Middle frontal gyrus (tissue), 1 donor: Measurements from ENCODE around the gene SLC1A6.
"Not testable (repeated sequence)": the region's sequence is repeated elsewhere in the genome, so short reads cannot be mapped to it uniquely, and the experiment has no call there.

Source experiments
- DNase-seq: peaks from one replicate; pipeline ENCODE4 v3.0.0-alpha.2; 2015; ENCODE audit warnings: low spot score; ENCODE audit errors: extremely low spot score

The SLC1A6 gene

GRCh38 chr19:14957464-14957863 lies 22.2 kb downstream of the SLC1A6 start:
- DNase-seq = no peak

- DNase-seq = no peak
These were observed 25.5 kb downstream of the SLC1A6 start for GRCh38 chr19:14954071-14954655.

- DNase-seq = no peak
These were observed 26.9 kb downstream of the SLC1A6 start for GRCh38 chr19:14952767-14953166.

- no peak for DNase-seq
These were observed 29.2 kb downstream of the SLC1A6 start for GRCh38 chr19:14950421-14950820.

- DNase-seq = no peak
These were observed 29.8 kb downstream of the SLC1A6 start for GRCh38 chr19:14949876-14950275.

- not testable (repeated sequence) for DNase-seq
These were observed 30.3 kb downstream of the SLC1A6 start for GRCh38 chr19:14949413-14949812.

GRCh38 chr19:14944456-14944855 lies 35.2 kb downstream of the SLC1A6 start:
- no peak for DNase-seq

GRCh38 chr19:14943601-14944000 lies 36.1 kb downstream of the SLC1A6 start:
- DNase-seq = no peak

GRCh38 chr19:14941189-14941588 lies 38.5 kb downstream of the SLC1A6 start, which contains the start of gene OR7C2:
Gene OR7C2, plus strand, starts transcription at chr19:14941489. Its CDS starts 0 bp downstream, at chr19:14941489.
- DNase-seq = no peak

- no peak for DNase-seq
These were observed 39.4 kb downstream of the SLC1A6 start for GRCh38 chr19:14940266-14940665.

GRCh38 chr19:14933506-14933905 lies 46.2 kb downstream of the SLC1A6 start:
- DNase-seq = no peak

- DNase-seq = no peak
These were observed 62.8 kb downstream of the SLC1A6 start for GRCh38 chr19:14916848-14917247.

GRCh38 chr19:14915116-14915515 lies 64.5 kb downstream of the SLC1A6 start:
- no peak for DNase-seq

- no peak for DNase-seq
These were observed 73.0 kb downstream of the SLC1A6 start for GRCh38 chr19:14906711-14907110.

- no peak for DNase-seq
These were observed 77.9 kb downstream of the SLC1A6 start for GRCh38 chr19:14901675-14902260.
